Measurements from ENCODE around the gene TARBP2. TPM values are rescaled to one million over a fixed set of nuclear protein-coding genes. Genes with fewer than 3 reads are reported as not detected.
A peak's percentile ranks its signal among the peaks of the same experiment; 100 is the strongest.

Gene TARBP2
- total RNA-seq, 1 donor from 2014 or later: 32.9 TPM

GRCh38 chr12:53514628-53515290 is 13.7 kb downstream of the TARBP2 start:
- no peak overlapping the region for H3K4me3 ChIP-seq
- no peaks in the 10 kb centered on the region for H3K27me3 ChIP-seq
- peaks cover 75 to 89% of the 10 kb centered on the region in 2 donors for H3K36me3 ChIP-seq
- H3K27ac ChIP-seq: peak overlapping the region in 1 of 2 donors; percentile 14
- intact Hi-C loops (cut with DNase I): no loop called here
- no peak for DNase-seq (ENCODE audit: low spot score in 2 of 2)
- H3K9me3 ChIP-seq: no peaks in the 10 kb centered on the region
- no peak for TF ChIP-seq CTCF (IDR thresholded peaks at IDR 0.05)
- no peaks in the 10 kb centered on the region for H3K4me1 ChIP-seq

GRCh38 chr12:53515291-53515680 is 14.2 kb downstream of the TARBP2 start:
- DNase-seq (ENCODE audit: low spot score in 2 of 2): no peak
- Histone ChIP-seq H3K27ac (peak overlapping the region in 1 of 2 donors; percentile 14), H3K4me1 (no peaks in the 10 kb centered on the region), H3K9me3 (no peaks in the 10 kb centered on the region), H3K36me3 (peaks cover 75 to 94% of the 10 kb centered on the region in 2 donors), H3K4me3 (no peak overlapping the region), H3K27me3 (no peaks in the 10 kb centered on the region)
- intact Hi-C loops (cut with DNase I): no loop called here
- no peak for TF ChIP-seq CTCF (IDR thresholded peaks at IDR 0.05)

GRCh38 chr12:53516758-53517455 is 15.8 kb downstream of the TARBP2 start:
- no peaks in the 10 kb centered on the region for H3K9me3 ChIP-seq
- TF ChIP-seq CTCF (IDR thresholded peaks at IDR 0.05): no peak
- H3K36me3 ChIP-seq: peaks cover 68 to 95% of the 10 kb centered on the region in 2 donors
- intact Hi-C loops (cut with DNase I): no loop called here
- H3K4me1 ChIP-seq: no peaks in the 10 kb centered on the region
- no peak for DNase-seq (ENCODE audit: low spot score in 2 of 2)
- no peak overlapping the region for H3K4me3 ChIP-seq
- no peak overlapping the region for H3K27ac ChIP-seq
- H3K27me3 ChIP-seq: no peaks in the 10 kb centered on the region

GRCh38 chr12:53518381-53518780 is 17.3 kb downstream of the TARBP2 start:
- TF ChIP-seq CTCF (IDR thresholded peaks at IDR 0.05): no peak
- no peak for DNase-seq (ENCODE audit: low spot score in 2 of 2)

GRCh38 chr12:53523131-53523530 is 22.0 kb downstream of the TARBP2 start:
- Histone ChIP-seq H3K9me3 (no peaks in the 10 kb centered on the region), H3K4me3 (no peak overlapping the region), H3K27me3 (no peaks in the 10 kb centered on the region), H3K27ac (no peak overlapping the region), H3K4me1 (no peaks in the 10 kb centered on the region), H3K36me3 (peaks cover 60 to 92% of the 10 kb centered on the region in 2 donors)
- TF ChIP-seq CTCF (IDR thresholded peaks at IDR 0.05): no peak
- intact Hi-C loops (cut with DNase I): no loop called here
- DNase-seq (ENCODE audit: low spot score in 2 of 2): no peak

More at GRCh38 chr12:53518381-53518780, 17.3 kb downstream of the TARBP2 start:
- Histone ChIP-seq H3K27me3 (no peaks in the 10 kb centered on the region), H3K4me3 (no peak overlapping the region), H3K4me1 (no peaks in the 10 kb centered on the region), H3K9me3 (no peaks in the 10 kb centered on the region), H3K27ac (no peak overlapping the region), H3K36me3 (peaks cover 67 to 96% of the 10 kb centered on the region in 2 donors)
- intact Hi-C loops (cut with DNase I): no loop called here
